Inflammatory macrophage (primary cell): ENCODE measurements around the gene SCN2B.

Experiments used
- DNase-seq, 2 donors: peaks; one replicate each; pipeline ENCODE4 v3.0.0-alpha.2; 2020 to 2022

SCN2B gene

DNA sequence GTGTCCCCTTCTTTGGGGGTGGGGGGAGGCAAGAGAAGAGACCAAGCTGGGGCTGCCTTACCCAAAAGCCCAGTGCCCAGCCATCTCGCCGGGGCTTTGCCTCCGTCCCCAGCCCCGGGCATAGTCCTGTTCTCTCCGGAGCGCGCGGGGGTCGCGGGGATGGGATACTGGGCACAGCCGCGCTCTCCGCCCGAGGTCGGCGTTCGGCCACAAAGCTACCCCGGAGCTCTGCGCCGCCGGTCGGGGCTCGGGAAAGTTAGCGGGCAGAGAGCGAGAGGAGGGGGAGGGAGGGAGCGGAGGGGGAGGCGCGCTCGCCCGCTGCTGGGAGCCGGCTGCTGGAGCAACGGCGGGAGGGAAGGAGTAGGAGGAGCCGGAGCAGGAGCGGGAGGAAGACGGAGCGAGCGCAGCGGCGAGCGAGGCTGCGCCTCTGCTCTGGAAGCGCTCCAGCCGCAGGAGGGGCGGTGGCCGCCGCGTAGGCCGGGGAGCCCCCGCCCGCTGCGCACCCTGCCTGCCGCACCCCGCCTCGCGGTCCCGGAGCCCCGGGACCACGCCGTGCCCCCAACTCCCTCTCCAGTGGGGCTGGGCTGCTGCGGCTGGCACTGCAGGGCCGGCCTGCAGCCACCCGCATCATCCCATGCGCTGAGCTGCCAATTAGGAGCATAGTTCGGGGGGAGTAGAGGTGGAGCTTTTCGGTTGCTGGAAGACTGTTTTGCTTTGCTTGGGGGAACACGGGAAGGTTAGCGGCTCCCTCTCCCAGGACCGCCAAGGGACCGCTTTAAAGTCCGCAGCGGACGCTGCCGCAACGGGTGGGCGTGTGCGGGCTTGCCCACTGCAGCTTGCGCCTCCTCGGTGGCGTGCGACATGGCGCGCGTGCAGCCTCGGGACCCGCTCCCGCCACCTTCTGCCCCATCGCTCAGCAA, 23.6 kb downstream of the SCN2B start, which contains the start of gene SCN4B:
Gene SCN4B, minus strand, starts transcription at position 272 of the 920 bp plus-strand sequence. Its CDS starts 150 bp downstream, at position 122.
- peak; percentile 14 to 37 for DNase-seq

DNA sequence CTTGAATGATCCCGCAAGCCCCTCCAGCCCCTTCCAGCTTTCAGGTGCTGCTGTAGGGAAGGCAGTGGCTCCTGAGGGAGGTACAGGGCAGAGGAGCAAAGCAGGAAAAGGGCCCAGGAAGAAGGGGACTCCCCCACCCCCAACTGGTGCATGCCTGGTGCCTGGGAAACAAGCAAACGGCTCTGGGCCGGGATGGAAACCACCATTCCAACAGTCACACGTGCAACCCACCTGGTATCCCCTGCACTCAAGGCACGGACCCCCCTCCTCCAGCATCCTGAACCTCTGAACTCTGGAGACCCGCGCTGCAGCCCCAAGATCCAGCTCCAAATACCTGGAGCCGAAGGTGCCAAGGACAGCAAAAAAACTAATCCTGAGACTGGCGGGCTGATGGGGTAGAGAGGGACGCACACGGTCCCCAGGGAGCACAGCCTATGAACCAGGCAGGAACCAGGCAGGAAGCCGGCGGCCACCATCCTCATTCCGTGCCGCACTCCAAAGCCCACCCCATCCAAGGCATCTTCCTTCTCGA, 24.4 kb downstream of the SCN2B start:
- DNase-seq: no peak

DNA sequence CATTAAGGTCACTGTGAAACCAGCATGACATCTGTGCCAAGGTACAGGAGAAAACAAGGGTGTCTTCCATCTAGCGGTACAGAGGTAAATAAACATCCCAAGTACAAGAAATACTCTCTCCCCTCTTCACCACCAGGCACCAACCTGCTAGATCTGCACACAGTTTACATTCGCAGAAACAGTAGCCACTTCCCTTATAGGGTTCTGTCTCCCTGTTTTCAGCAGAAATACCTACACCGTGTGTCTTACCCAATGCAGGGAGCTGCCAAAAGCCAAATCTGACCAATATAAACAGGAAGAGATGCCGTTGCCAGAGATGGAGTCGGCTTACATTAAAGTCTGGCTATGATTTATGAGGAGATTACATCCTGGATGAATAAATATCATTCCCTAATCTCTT, 25.0 kb downstream of the SCN2B start:
- DNase-seq: no peak

DNA sequence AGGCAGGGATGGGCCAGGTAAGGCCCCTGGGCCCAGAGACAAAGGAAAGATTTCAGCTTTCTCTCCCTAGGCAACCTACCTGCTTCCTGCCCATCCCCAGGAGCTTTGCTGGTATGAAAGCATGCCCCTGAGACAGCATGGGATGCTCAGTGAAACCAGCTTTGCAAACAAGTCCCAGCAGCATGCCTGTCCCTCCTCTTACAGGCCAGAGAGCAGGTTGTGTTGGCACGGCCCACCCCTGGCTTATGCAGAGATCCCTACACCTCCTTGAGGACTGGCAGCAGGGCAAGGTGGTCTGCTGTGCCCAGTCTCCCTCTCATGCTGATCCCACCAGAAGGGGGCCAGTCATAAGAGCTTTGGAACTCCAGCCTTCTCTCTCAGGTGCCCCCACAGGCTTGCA, 26.9 kb downstream of the SCN2B start:
- no peak for DNase-seq

DNA sequence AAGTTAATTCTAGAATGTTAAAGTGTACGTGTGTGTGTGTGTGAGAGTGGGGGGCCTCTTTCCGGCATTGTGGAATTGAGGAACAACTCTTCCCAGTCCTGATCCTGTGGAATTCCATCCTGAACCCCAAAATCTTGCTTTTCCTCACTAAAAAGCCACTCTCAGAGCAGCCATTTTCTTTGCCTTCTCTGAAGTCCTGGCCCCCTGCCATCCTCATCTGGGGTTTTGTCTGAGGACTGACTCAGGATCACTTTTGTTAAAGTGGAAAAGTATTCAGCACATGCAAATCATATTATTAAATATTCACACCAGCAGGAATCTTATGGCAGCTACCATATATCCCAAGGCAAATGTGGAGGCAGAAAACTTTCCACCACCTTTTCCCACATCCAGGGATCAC, 27.6 kb downstream of the SCN2B start:
- no peak for DNase-seq

DNA sequence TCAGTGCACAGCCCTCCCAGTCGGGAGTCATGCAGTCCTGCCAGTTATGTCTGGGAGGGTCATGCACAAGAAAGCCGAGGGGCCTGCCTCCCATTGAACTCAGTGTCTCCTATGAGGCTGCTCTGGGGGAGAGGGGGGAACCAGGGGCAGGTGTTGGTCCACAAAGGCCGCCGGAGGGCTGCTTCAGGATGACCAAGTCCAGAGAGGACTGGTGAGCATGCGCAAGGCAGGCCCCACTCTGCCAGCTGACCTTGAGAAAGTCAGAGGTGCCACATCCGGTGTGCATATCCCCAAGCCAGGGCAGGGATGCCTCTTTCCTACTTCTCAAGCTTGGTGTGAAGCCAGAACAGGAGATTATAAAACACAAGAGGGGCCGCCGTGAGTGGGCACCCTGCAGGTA, 28.2 kb downstream of the SCN2B start:
- DNase-seq: no peak

DNA sequence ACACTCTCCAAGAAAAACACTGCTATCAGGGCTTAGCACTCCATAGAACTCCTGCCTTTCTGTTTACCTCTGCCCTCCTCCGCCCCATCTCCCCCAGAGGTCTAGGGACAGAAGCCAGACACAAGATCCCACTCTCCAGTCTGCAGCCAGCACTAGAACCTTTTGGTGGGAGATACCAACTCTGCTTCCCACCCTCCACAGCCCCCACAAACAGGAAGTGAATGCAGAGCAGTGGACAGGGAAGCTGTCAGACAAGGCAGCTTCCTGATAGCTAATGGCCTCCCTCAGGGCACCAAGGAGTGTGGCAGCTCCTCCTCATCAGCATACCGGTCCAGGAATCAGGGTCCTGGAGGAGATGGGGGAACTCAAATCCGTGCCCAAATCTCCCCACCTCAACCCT, 28.9 kb downstream of the SCN2B start:
- DNase-seq: peak; percentile 29 to 47

DNA sequence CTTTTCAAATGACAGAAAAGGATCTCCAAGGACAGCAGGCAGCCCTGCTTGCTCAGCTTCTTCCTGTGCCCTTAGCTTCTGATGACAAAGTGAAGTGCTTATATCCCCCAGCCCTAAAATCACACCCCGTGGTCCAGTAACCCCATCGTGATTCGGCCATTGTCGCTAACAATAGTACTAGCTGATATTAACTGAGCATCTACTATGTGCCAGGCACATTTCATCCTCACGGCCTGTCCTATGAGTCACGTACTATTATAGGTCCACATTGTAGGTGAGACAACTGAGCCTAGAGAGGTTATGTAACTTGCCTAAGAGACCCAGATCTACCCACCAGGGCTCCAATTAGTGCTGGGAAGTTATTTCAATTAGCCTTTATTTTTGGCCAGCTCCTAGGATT, 29.9 kb downstream of the SCN2B start:
- no peak for DNase-seq

DNA sequence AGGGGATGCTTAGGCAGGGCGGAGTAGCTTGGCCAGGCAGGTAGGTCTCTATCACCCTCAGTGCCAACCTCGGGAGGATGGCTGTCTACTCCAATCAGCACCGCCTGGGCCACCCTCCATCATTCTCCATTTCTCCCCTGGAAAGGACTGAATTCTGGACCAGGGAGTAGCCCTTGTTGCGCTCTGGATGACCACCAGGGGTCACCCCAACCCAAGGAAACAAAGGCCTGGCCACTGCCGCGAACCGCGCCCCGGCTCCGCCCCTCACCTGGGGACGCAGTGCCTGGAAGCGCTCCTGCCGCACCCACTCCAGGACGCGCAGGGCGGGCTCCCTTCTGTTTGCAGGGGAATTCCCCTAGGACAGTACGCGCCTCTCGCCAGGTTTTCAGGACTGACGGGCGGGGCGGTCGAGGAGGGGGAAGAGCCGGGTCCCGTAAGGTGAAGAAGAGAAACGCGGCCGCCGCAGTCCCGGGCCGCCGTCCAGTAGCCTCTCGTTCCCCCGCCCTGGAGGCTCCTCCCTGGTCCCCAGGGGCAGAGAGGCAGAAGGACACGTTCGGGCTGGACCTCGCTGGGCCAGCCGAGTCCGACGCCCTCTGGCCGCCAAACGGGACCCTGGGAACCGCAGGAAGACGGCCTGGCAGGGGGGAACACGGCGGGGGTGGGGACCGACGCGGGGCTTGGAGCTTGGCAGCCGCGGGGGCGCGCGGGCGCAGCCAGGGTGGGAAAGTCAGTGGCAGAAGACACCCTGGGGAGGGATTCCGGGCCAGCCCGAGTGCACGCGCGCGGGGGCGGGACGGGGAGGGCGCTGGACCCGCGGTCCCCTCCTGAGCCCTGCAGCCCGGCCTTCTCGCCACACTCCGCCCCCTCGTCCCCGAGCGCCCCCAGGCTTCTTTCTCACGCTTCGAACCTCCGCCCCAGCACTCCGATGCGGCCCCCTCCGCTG, 30.9 kb downstream of the SCN2B start:
- peak; percentile 75 to 82 for DNase-seq

DNA sequence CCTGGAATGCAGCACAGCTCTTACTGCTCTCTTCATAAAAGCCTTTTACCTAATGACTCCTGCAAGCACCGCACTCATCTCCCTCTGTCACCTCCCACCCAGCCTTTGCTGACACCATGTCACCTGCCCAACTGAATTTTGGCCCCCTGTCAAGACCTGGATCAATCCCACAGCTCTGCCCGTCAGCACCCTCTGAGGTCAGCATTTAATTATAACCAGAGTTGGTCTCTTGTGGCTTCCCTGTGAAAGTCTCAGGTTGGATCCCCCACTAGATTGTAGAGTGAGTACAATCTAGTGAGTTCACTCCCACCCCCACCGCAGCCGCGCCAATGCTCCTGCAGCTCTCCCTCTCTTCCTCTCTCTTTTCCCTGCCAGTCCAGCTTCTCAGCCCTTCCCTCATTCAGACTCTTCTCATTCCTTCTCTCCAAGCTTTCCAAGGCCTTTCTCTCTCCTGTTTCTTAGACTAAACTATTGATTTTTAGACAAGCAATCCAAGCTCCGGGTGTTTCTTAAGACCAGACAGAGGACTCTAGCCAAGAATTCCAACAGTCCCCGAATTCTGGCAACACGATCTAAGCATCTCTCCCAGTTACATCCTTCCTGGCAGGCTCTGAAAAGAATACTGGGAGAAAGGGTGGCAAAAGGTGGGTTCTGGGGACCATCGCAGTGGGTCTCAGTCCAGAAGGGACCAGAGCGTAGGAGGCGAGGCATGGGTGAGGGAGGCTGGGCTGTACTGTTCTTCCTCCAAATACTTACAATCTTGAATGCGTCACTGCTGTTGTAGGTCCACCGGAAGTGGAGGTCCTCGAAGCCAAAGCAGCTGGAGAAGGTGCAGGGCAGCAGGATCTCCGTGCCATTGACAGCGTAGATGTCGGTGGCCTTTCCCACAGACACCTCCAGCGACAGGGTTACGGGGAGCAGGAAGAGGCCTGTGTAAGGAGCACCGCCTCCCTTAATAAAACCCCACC, 31.9 kb downstream of the SCN2B start:
- DNase-seq: no peak

DNA sequence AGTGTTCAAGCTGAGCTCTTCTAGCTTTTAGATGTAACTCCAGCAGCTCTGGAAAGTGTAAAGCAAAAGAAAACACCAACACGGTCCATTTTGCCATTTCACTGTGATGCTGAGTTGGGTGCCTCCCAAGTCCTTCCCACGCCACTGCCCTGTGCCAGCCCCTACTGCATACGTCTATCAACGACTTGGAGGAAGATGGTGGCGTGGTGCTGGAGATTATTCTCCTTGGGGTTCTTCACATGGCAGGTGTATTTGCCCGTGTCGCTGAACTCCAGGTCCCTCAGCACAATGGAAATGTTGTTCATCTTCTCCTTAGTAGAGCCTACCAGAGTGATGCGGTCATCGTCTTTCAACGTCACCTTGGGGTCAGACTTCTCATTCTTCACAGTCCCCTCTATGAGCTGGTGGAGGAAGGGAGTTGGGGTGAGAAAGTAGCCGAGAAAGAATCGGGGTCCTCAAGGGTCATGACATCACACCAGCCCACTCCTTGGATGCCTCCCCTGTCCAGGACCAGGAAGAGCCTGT, 32.7 kb downstream of the SCN2B start:
- DNase-seq: no peak

DNA sequence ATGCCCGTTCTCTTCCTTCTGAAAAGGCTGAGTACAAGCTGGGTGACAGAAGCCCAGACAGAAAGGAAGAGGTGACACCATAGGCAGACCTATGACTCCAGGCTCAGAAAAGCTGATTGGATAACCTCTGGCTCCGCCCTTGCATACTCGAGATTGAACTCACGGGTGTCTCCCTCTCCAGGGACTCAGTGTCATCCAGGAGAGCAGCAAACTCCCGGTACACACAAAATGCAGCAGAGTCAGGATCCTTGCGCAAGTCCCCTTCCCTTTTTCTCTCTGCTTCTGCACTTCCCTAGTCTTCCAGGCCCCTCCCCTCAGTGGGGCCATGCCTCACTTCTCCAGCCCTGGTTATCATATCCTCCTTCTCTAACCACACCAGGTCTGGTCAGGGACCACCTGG, 33.6 kb downstream of the SCN2B start:
- DNase-seq: peak; percentile 81 to 86

DNA sequence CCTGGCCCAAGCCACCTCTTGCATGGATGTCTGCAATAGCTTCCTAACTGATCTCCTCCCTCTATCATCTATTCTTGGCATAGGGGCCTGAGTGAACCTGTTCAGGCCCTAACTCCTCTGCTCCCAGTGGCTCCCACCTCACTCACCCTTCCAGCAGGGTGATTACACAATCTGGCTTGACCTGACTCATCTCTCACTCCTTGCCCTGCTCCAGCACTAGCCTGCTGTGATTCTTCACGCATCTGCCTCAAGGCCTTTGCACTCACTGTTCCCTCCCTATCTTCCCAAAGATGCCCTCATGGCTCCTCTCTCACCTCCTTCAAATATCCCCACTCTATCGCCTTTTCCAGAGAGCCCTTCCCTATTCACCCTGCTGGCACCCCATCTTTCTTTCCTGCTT, 34.4 kb downstream of the SCN2B start:
- DNase-seq: no peak

DNA sequence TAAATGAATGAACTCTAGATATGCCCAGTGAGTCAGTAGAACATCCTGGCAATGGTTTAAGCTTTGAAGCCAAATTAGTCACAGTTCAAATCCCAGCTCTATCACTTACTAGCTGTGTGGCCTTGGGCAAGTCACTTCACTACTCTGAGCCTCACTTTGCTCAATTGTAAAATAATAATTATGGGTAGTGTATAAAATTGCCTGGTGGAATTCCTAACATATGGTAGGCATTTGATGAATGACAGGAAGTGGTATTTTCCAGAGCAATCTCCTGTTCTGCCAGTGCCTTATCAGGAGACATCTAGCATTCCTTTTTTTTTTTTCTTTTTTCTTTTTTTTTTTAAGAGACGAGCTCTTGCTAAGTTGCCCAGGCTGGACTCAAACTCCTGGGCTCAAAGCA, 36.9 kb downstream of the SCN2B start:
- no peak for DNase-seq

DNA sequence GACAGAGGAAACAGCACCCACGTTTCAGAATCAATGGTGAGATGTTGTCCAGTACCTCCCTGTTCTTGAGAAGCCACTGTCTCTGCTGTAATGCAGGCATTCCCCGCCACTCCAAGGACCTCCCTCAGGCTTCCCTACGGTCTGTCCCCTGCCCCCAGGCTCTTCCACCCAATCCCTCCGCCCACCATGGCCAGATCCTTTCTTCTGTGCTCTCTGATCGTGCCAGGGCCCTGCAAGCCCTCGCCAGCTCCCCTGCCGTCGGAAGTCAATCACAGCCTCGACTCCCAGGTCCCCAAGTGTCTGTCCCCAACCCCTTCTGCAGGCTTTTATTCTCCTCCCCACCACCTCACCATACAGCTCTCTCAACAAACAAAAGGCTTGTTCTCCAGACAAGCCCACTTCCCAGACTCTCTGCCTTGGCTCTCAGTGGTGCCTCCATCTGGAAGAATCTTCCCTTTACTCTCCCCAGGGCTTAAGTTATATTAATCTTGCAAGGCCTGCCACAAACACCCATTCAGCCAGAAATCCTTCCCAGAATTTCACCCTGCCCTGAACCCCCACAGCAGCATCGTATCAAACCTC, 37.5 kb downstream of the SCN2B start:
- DNase-seq: no peak

DNA sequence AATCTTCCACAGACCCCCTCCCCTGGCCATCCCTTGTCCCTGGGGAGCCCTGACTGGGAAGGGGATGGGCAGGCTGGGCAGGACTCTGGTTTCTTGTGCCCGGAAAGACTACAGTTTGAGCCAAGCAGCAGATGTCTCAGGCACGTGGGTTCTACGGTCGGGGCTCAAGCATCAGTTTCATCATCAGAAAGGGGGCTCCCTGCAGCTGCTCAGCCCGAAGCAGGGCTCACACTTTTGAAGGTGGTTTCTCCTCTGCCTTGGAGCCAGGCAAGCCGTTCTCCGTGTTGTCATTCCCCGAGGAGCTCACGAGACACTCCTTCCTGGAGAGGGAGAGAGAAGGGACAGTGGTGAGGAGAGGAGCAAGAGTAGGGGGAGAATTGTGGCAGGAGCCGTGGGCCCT, 39.6 kb downstream of the SCN2B start:
- DNase-seq: no peak

DNA sequence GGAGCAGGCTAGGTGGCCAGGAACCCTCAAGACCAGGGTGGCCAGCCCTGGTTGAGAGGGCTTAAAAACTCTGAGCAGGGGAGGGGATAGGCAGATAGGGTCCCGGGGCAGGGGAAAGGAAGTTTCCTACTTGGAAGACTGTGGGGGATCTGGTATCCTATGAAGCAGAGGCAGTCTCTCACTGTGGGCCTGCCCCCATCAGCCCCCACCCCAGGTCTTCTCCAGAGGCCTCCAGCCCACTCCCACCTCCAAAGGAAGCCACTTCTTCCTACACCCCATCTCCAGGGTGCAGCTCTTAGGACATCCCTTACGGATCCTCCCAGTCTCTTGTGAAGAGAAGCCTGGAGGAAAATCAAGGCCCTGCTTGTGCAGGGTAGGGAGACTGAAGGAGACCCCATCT, 40.1 kb downstream of the SCN2B start:
- DNase-seq: no peak

DNA sequence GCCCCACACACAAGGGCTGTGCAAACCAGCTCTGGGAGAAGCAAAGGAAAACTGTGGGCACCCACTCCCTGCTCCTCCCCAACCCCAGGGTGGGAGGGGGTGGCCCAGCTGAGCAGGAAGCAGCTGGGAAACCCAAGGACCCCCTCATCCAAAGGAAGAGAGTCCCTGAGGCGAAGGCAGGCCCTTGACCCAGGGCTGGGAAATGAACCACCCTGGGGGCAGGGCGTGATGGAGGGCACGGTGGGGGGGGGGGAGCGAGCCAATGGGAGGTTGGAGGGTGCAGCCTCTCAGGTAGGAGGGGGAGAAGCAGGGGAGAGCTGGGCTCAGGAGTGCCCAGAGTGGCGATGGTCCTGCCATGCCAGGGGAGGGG, 40.7 kb downstream of the SCN2B start:
- DNase-seq: no peak

DNA sequence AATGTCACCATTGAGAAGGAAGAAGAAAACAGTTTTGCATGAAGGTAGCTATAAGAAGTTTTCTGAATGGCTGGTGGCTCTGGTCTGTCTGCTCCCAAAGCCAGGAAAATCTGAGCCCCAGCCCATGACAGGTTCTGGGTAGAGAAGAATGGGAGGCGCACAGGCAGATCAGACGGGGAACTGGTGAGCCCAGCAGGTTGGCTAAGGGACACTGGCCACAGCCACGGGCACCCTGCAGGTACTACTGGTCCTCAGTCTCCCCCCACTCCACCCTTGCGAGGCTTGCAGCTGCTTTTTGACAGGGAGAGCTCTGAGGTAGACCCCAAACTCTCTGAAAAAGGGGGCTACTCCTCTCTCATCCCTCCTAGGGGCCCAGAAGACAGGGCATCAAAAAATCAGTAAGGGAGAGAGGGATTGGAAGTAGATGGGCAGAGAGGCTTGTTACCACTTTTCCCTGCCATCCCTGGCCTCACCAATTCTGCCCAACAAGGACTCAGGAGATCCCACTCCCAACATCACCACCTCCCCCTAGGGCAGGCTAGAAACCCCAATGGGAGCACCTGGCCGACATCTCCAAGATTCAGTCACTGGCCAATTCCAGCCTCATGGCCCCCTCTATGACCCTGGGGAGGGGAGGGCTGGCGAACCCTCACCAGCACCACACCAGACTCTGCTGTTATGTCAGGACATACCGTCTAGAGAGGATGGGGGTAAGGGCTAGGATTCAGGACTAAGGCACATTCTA, 41.2 kb downstream of the SCN2B start:
- no peak for DNase-seq

DNA sequence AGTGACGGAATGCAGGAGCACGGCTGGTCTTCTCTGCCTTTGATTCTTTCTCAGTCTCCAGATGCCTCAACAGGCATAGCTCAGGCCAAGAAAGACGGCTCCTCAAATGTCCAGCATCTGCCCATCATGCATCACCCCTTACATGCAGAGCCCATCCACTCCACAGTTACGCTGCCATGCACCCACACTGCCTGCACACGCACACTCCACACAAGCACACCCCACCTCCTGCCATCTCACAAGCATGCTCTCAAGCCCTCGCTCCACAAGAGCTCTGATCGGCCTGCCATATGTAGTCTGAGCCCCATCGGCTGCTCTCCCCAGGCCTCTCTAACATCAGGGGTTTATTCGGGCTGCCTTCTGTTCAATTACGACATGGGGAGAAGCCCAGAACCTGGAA, 42.6 kb downstream of the SCN2B start:
- DNase-seq: no peak
